ENCODE results near the gene TYK2.

The TYK2 gene

GRCh38 chr19:10333758-10334587, 46.4 kb downstream of the TYK2 start:
- no peak for DNase-seq (ENCODE audit: low read depth)

- DNase-seq (ENCODE audit: low read depth) = peak; percentile 98
These were observed 47.2 kb downstream of the TYK2 start, which contains the start of gene RAVER1 for GRCh38 chr19:10332965-10333757. Gene RAVER1 (minus strand): TSS chr19:10333529. CDS start chr19:10333507, 22 bp downstream.

GRCh38 chr19:10332158-10332964, 48.0 kb downstream of the TYK2 start:
- DNase-seq (ENCODE audit: low read depth) = no peak

GRCh38 chr19:10329555-10329954, 50.8 kb downstream of the TYK2 start:
- no peak for DNase-seq (ENCODE audit: low read depth)

- DNase-seq (ENCODE audit: low read depth) = no peak
These were observed 51.6 kb downstream of the TYK2 start for GRCh38 chr19:10328558-10329429.

GRCh38 chr19:10327793-10328192, 52.6 kb downstream of the TYK2 start:
- no peak for DNase-seq (ENCODE audit: low read depth)

- no peak for DNase-seq (ENCODE audit: low read depth)
These were observed 54.6 kb downstream of the TYK2 start for GRCh38 chr19:10325732-10326131.

- DNase-seq (ENCODE audit: low read depth) = no peak
These were observed 58.2 kb downstream of the TYK2 start for GRCh38 chr19:10321874-10322835.

- no peak for DNase-seq (ENCODE audit: low read depth)
These were observed 59.0 kb downstream of the TYK2 start for GRCh38 chr19:10321417-10321797.

GRCh38 chr19:10320602-10321416, 59.6 kb downstream of the TYK2 start:
- no peak for DNase-seq (ENCODE audit: low read depth)

- DNase-seq (ENCODE audit: low read depth) = no peak
These were observed 61.3 kb downstream of the TYK2 start for GRCh38 chr19:10318807-10319682.

GRCh38 chr19:10317857-10318462, 62.4 kb downstream of the TYK2 start:
- no peak for DNase-seq (ENCODE audit: low read depth)

- no peak for DNase-seq (ENCODE audit: low read depth)
These were observed 63.1 kb downstream of the TYK2 start for GRCh38 chr19:10317045-10317856.

- DNase-seq (ENCODE audit: low read depth) = no peak
These were observed 63.9 kb downstream of the TYK2 start for GRCh38 chr19:10316229-10317044.

GRCh38 chr19:10315335-10316214, 64.8 kb downstream of the TYK2 start, which contains the start of gene FDX2:
Gene FDX2 (minus strand): TSS chr19:10316015. CDS start chr19:10315996, 19 bp downstream.
- DNase-seq (ENCODE audit: low read depth) = peak; percentile 90
